ENCODE results near the gene PDE10A.

The PDE10A gene

DNA sequence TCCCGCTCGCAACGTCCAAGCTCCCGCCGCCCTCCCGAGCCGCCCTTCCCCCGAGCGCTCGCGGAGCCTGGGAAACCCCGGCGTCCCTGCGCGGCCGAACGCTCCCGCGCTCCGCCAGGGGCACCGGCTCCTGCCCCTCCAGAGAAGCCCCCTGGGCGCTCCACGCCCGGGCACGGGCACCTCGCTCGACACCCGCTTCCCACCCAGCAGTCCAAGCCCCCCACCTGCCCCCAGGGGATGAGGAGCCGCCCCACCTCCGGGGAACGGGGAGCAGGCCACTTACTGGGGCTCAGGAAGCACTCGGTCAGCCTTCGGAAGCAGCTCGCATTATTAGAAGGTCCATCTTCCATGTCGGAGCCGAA is 1.4 kb downstream of the PDE10A start:
- H3K36me3 ChIP-seq (ENCODE audit: insufficient read depth, low read length): no peaks in the 10 kb centered on the region
- no peak overlapping the region for H3K4me2 ChIP-seq (ENCODE audit: insufficient read depth, low read length)
- no peaks in the 10 kb centered on the region for H3K4me1 ChIP-seq (ENCODE audit: insufficient read depth, low read length)
- H3K79me2 ChIP-seq (ENCODE audit: insufficient read depth, low read length): no peaks in the 10 kb centered on the region
- H3K9ac ChIP-seq (ENCODE audit: low read depth, low read length): no peak overlapping the region
- TF ChIP-seq EZH2 (IDR thresholded peaks at IDR 0.05; ENCODE audit: borderline replicate concordance, low read depth, low read length, severe bottlenecking): no peak
- TF ChIP-seq, protein P1, sequence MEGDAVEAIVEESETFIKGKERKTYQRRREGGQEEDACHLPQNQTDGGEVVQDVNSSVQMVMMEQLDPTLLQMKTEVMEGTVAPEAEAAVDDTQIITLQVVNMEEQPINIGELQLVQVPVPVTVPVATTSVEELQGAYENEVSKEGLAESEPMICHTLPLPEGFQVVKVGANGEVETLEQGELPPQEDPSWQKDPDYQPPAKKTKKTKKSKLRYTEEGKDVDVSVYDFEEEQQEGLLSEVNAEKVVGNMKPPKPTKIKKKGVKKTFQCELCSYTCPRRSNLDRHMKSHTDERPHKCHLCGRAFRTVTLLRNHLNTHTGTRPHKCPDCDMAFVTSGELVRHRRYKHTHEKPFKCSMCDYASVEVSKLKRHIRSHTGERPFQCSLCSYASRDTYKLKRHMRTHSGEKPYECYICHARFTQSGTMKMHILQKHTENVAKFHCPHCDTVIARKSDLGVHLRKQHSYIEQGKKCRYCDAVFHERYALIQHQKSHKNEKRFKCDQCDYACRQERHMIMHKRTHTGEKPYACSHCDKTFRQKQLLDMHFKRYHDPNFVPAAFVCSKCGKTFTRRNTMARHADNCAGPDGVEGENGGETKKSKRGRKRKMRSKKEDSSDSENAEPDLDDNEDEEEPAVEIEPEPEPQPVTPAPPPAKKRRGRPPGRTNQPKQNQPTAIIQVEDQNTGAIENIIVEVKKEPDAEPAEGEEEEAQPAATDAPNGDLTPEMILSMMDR (IDR thresholded peaks at IDR 0.05; ENCODE audit: borderline replicate concordance, extremely low read depth, low read length, poor library complexity, severe bottlenecking): no peak
- no peaks in the 10 kb centered on the region for H4K20me1 ChIP-seq (ENCODE audit: insufficient read depth, low read length)
- no peak for ATAC-seq (ENCODE audit: insufficient read depth, low read depth)
- no peak for DNase-seq
- no peak overlapping the region for H3K4me3 ChIP-seq (ENCODE audit: low read depth in 1 of 2, low read length in 2 of 2)
- no peaks in the 10 kb centered on the region for H3K9me3 ChIP-seq (ENCODE audit: insufficient read depth, low read length, severe bottlenecking)
- no peaks in the 10 kb centered on the region for H3K27me3 ChIP-seq (ENCODE audit: insufficient read depth, low read length, poor library complexity)
- no peak overlapping the region for H3K27ac ChIP-seq (ENCODE audit: low read length)
- H2AFZ ChIP-seq (ENCODE audit: low read depth, low read length): no peak overlapping the region

DNA sequence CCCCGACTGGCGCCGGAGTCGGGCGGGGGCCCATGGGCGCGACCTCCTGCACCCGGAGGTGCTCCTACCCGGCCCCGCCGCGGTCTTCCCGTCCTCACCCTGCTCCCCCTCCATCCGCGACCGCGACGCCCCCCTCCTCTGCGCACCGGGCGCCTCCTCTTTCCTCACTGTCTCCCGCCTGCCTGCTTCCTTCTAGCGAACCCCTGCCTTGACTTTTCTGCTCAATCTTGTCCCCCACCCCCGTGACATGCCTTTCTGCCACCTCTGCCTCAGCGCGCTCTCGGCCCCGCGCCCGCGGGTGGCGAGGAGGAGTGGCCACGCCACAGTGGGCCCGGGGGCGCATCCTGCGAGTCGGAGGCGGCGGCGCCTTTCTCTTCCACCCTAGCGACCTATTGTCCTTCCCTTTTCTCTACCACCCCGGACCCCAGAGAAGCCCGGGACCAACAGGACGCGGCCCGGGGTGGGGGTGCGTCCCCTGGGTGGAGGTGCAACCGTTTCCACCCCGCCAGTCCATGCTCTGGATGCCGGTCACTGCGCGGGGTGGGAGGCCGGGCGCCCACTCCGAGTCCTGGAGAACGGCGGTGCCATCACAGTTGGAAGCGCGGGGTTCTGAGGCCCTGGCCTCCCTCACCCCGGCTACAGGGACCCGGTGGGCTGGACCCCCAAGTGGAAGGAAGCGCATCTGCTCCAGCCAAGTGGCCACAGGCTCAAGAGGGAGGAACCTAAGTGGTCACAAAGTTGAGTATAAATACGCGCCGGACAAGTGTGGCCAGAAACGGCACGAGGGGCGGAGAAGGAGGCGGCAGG is 2.0 kb downstream of the PDE10A start:
- H3K27ac ChIP-seq (ENCODE audit: low read length): no peak overlapping the region
- H3K4me2 ChIP-seq (ENCODE audit: insufficient read depth, low read length): no peak overlapping the region
- H3K4me1 ChIP-seq (ENCODE audit: insufficient read depth, low read length): no peaks in the 10 kb centered on the region
- no peaks in the 10 kb centered on the region for H3K36me3 ChIP-seq (ENCODE audit: insufficient read depth, low read length)
- H4K20me1 ChIP-seq (ENCODE audit: insufficient read depth, low read length): no peaks in the 10 kb centered on the region
- DNase-seq: no peak
- no peaks in the 10 kb centered on the region for H3K27me3 ChIP-seq (ENCODE audit: insufficient read depth, low read length, poor library complexity)
- no peaks in the 10 kb centered on the region for H3K79me2 ChIP-seq (ENCODE audit: insufficient read depth, low read length)
- no peak overlapping the region for H2AFZ ChIP-seq (ENCODE audit: low read depth, low read length)
- ATAC-seq (ENCODE audit: insufficient read depth, low read depth): no peak
- no peak overlapping the region for H3K9ac ChIP-seq (ENCODE audit: low read depth, low read length)
- no peak overlapping the region for H3K4me3 ChIP-seq (ENCODE audit: low read depth in 1 of 2, low read length in 2 of 2)
- no peaks in the 10 kb centered on the region for H3K9me3 ChIP-seq (ENCODE audit: insufficient read depth, low read length, severe bottlenecking)
- TF ChIP-seq EZH2 (IDR thresholded peaks at IDR 0.05; ENCODE audit: borderline replicate concordance, low read depth, low read length, severe bottlenecking): no peak
- TF ChIP-seq, protein P1 (IDR thresholded peaks at IDR 0.05; ENCODE audit: borderline replicate concordance, extremely low read depth, low read length, poor library complexity, severe bottlenecking): no peak

DNA sequence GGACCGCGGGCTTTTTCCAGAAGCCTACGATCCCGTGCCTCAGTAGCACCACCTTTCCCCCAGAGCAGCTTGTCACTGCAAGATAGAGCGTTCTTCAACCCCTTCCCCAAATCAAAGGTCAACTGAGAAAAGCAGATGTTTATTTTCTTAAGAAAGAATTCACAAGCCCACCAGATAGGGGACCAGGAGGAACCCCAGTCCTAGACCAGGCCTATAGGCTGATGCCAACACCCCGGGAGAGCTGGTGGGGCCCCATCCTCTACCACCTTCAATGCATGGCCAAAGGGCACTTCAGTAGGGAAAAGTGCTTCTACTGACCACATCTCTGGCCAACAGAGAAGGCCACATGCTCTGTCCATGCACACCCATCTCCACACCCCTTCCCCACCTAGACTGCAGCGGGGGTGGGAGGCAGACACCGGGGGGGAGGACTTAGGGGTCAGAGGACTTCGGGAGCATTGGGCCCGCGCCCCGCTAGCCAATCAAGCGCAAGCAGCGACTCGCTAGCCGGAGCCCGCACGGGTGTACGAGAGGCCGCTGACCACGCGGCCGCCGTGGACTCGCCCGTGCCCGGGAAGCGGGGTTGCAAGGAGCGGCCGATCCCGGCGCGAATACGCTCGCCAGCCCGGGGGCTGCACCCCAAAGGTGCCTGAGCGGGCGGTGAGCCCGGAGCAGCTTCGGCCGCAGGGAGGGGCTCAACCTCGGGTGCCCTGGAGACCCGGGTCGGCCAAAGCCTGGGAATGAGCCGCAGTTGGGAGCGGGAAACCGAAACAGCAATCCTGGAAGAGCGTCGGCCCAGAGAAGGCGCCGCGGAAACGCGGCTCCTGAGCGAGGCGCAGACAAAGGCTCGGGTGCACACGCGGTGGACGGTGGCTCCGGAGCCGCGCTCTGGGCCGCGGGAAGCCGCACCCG is 2.8 kb downstream of the PDE10A start:
- Histone ChIP-seq H3K27me3 (ENCODE audit: insufficient read depth, low read length, poor library complexity) (no peaks in the 10 kb centered on the region), H2AFZ (ENCODE audit: low read depth, low read length) (no peak overlapping the region), H3K9ac (ENCODE audit: low read depth, low read length) (no peak overlapping the region), H4K20me1 (ENCODE audit: insufficient read depth, low read length) (no peaks in the 10 kb centered on the region), H3K4me1 (ENCODE audit: insufficient read depth, low read length) (no peaks in the 10 kb centered on the region), H3K36me3 (ENCODE audit: insufficient read depth, low read length) (no peaks in the 10 kb centered on the region), H3K27ac (ENCODE audit: low read length) (no peak overlapping the region), H3K4me2 (ENCODE audit: insufficient read depth, low read length) (no peak overlapping the region), H3K79me2 (ENCODE audit: insufficient read depth, low read length) (no peaks in the 10 kb centered on the region), H3K4me3 (ENCODE audit: low read depth in 1 of 2, low read length in 2 of 2) (no peak overlapping the region), H3K9me3 (ENCODE audit: insufficient read depth, low read length, severe bottlenecking) (no peaks in the 10 kb centered on the region)
- no peak for TF ChIP-seq EZH2 (IDR thresholded peaks at IDR 0.05; ENCODE audit: borderline replicate concordance, low read depth, low read length, severe bottlenecking)
- TF ChIP-seq, protein P1 (IDR thresholded peaks at IDR 0.05; ENCODE audit: borderline replicate concordance, extremely low read depth, low read length, poor library complexity, severe bottlenecking): no peak
- DNase-seq (no peak), ATAC-seq (ENCODE audit: insufficient read depth, low read depth) (no peak)

Data from DND-41 (cell line).